Astrocyte (in vitro differentiated cells and primary cell): Measurements from ENCODE around the gene PRKG1. TPM values are rescaled to one million over a fixed set of nuclear protein-coding genes. Genes with fewer than 3 reads are reported as not detected.

Source experiments
- DNase-seq: peaks from one replicate; pipeline ENCODE4 v3.0.0-alpha.2; 2010; ENCODE audit warnings: low read depth
- FAIRE-seq: peaks from 2 replicates; lab custom pipeline; 2011; peaks lifted over from hg19 to GRCh38; lab: Jason Lieb, UNC
- H2AFZ ChIP-seq: 2 replicates; pipeline ENCODE4 v1.6.0; 2012; ENCODE audit warnings: low read depth, low read length, inconsistent platforms
- H3K27ac ChIP-seq: 2 replicates; pipeline ENCODE4 v1.5.1; 2011; ENCODE audit warnings: low read depth, low read length, inconsistent platforms
- H3K27me3 ChIP-seq: 2 replicates; pipeline ENCODE4 v1.6.0; 2011; ENCODE audit warnings: low read length, inconsistent platforms; ENCODE audit not compliant: insufficient read depth
- H3K36me3 ChIP-seq: 2 replicates; pipeline ENCODE4 v1.5.1; 2011; ENCODE audit warnings: low read length, inconsistent platforms; ENCODE audit not compliant: insufficient read depth
- H3K4me1 ChIP-seq: 2 replicates; pipeline ENCODE4 v1.5.1; 2011; ENCODE audit warnings: low read length, inconsistent platforms; ENCODE audit not compliant: insufficient read depth
- H3K4me2 ChIP-seq: 2 replicates; pipeline ENCODE4 v1.6.0; 2012; ENCODE audit warnings: low read length, inconsistent platforms
- H3K4me3 ChIP-seq: 2 replicates; pipeline ENCODE4 v1.5.1; 2011; ENCODE audit warnings: low read depth, mild to moderate bottlenecking, low read length, inconsistent platforms; ENCODE audit not compliant: insufficient read depth
- H3K79me2 ChIP-seq: 2 replicates; pipeline ENCODE4 v1.6.0; 2012; ENCODE audit warnings: mild to moderate bottlenecking, low read length, inconsistent platforms; ENCODE audit not compliant: insufficient read depth
- H3K9ac ChIP-seq: 2 replicates; pipeline ENCODE4 v1.6.0; 2012; ENCODE audit warnings: mild to moderate bottlenecking, low read length, inconsistent platforms
- H3K9me3 ChIP-seq: 2 replicates; pipeline ENCODE4 v1.5.1; 2012; ENCODE audit warnings: low read depth, mild to moderate bottlenecking, low read length, inconsistent platforms; ENCODE audit not compliant: insufficient read depth
- H4K20me1 ChIP-seq: 2 replicates; pipeline ENCODE4 v1.6.0; 2012; ENCODE audit warnings: low read length, inconsistent platforms; ENCODE audit not compliant: insufficient read depth
- H3K27ac Mint-ChIP-seq: one replicate; pipeline ENCODE4 v1.8.0; 2021; ENCODE audit warnings: mild to moderate bottlenecking, mixed read lengths; ENCODE audit not compliant: unreplicated experiment
- H3K27me3 Mint-ChIP-seq: one replicate; pipeline ENCODE4 v1.8.0; 2021; ENCODE audit warnings: low read depth, mixed read lengths; ENCODE audit not compliant: unreplicated experiment
- H3K36me3 Mint-ChIP-seq: one replicate; pipeline ENCODE4 v1.8.0; 2021; ENCODE audit warnings: low read depth, mixed read lengths; ENCODE audit not compliant: unreplicated experiment
- H3K4me1 Mint-ChIP-seq: one replicate; pipeline ENCODE4 v1.8.0; 2021; ENCODE audit warnings: low read depth, mixed read lengths; ENCODE audit not compliant: unreplicated experiment
- H3K4me3 Mint-ChIP-seq: one replicate; pipeline ENCODE4 v1.8.0; 2021; ENCODE audit warnings: mild to moderate bottlenecking, moderate library complexity, mixed read lengths; ENCODE audit not compliant: unreplicated experiment
- H3K9me3 Mint-ChIP-seq: one replicate; pipeline ENCODE4 v1.8.0; 2021; ENCODE audit warnings: mild to moderate bottlenecking, mixed read lengths; ENCODE audit not compliant: unreplicated experiment
- EZH2 ChIP-seq: IDR thresholded peaks from 2 replicates; pipeline ENCODE4 v1.6.1; 2012; ENCODE audit warnings: mild to moderate bottlenecking, low read length, inconsistent platforms; ENCODE audit not compliant: insufficient read depth
- total RNA-seq: library from RNA; stranded (reverse); gene quantifications from 2 replicates; pipeline ENCODE4 v1.2.1, GENCODE V29; 2021
- TF ChIP-seq, protein P1 (sequence below): IDR thresholded peaks from 2 replicates; pipeline ENCODE4 v1.5.1; 2011; ENCODE audit warnings: low read depth, mild to moderate bottlenecking, inconsistent platforms, low read length, moderate library complexity; ENCODE audit not compliant: insufficient read depth

The PRKG1 gene
- total RNA-seq, 1 donor from 2014 or later, result 3.1 TPM

DNA sequence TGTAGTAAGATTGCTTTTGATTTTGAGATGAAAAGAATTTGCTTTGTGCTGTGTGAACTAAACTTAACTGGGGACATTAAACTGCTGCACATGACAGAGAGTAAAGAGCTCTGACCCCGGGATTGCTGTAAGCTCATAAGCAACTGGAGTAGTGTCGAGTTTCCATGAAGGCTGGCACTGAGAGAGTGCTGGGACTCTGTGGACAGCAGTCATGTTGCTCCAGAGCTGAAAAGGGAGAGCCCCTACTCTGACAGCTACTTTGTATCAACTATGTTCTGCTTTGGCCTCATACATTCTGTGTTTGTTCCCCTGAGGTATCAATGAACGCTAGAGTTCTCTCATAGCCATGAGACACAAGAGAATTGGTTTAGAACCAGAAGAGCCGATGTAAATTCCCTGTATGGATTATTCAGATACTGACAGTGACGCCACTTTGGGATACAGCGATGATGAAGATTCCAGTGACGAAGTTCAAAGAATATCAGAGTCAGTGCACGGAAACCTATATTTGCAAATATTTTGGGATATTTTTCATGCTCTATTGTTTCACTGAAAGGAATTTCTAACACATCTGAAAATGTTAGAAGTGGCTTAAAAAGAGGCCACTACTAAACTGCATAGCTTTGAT is 1053.9 kb downstream of the PRKG1 start:
- H3K27ac Mint-ChIP-seq, result no peak overlapping the region
- no peaks in the 10 kb centered on the region for H4K20me1 ChIP-seq
- no peaks in the 10 kb centered on the region for H3K27me3 ChIP-seq
- FAIRE-seq (no peak), DNase-seq (no peak)
- no peaks in the 10 kb centered on the region for H3K36me3 ChIP-seq
- no peak overlapping the region for H3K4me2 ChIP-seq
- no peak overlapping the region for H3K27ac ChIP-seq
- no peaks in the 10 kb centered on the region for H3K36me3 Mint-ChIP-seq
- no peaks in the 10 kb centered on the region for H3K4me1 ChIP-seq
- no peaks in the 10 kb centered on the region for H3K9me3 ChIP-seq
- TF ChIP-seq EZH2, result no peak
- TF ChIP-seq, protein P1, sequence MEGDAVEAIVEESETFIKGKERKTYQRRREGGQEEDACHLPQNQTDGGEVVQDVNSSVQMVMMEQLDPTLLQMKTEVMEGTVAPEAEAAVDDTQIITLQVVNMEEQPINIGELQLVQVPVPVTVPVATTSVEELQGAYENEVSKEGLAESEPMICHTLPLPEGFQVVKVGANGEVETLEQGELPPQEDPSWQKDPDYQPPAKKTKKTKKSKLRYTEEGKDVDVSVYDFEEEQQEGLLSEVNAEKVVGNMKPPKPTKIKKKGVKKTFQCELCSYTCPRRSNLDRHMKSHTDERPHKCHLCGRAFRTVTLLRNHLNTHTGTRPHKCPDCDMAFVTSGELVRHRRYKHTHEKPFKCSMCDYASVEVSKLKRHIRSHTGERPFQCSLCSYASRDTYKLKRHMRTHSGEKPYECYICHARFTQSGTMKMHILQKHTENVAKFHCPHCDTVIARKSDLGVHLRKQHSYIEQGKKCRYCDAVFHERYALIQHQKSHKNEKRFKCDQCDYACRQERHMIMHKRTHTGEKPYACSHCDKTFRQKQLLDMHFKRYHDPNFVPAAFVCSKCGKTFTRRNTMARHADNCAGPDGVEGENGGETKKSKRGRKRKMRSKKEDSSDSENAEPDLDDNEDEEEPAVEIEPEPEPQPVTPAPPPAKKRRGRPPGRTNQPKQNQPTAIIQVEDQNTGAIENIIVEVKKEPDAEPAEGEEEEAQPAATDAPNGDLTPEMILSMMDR, result no peak
- H3K4me3 Mint-ChIP-seq, result no peak overlapping the region
- H3K9ac ChIP-seq, result no peak overlapping the region
- no peaks in the 10 kb centered on the region for H3K27me3 Mint-ChIP-seq
- H3K4me3 ChIP-seq, result no peak overlapping the region
- no peaks in the 10 kb centered on the region for H3K79me2 ChIP-seq
- no peaks in the 10 kb centered on the region for H3K4me1 Mint-ChIP-seq
- no peaks in the 10 kb centered on the region for H3K9me3 Mint-ChIP-seq
- H2AFZ ChIP-seq, result no peak overlapping the region

DNA sequence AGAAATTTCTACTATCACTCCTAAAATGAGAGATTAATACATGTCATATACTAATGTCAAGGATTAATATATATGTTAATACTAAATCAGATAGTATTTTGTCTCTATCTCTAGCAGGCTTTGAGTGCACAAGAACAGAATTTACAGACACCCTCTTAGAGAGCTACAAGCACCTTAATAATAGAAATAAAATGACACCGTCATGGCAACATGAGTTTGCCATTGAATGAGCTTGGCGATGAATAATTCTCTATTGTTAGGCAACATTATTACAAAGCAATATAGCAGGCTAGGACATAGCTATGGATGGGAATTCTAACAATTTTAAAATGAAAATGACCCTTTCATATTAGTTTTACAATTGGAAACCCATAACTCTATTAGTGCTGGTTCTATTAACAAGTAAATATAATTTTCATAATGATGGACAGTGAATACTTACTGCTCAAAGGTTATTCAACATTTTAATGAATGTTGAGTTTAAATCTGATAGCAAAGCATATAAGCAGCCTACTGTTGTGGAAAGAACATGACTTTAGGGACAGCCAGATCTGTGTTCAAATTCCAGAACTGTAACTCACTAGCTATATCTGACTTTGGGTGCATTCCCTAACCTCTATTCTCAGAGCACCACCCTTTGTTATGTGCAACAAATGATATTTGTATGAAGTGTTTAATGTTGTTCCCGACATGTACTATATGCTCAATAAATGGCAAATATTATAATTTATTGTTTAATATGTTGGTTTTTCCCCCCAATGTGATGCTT is 1055.3 kb downstream of the PRKG1 start:
- Histone ChIP-seq H3K27me3 (no peaks in the 10 kb centered on the region), H2AFZ (no peak overlapping the region), H3K9ac (no peak overlapping the region), H3K27ac (no peak overlapping the region), H4K20me1 (no peaks in the 10 kb centered on the region), H3K4me3 (no peak overlapping the region), H3K4me2 (no peak overlapping the region), H3K4me1 (no peaks in the 10 kb centered on the region), H3K9me3 (no peaks in the 10 kb centered on the region), H3K79me2 (no peaks in the 10 kb centered on the region), H3K36me3 (no peaks in the 10 kb centered on the region)
- DNase-seq (no peak), FAIRE-seq (peak; percentile 43)
- Mint-ChIP-seq H3K4me1 (no peaks in the 10 kb centered on the region), H3K9me3 (no peaks in the 10 kb centered on the region), H3K36me3 (no peaks in the 10 kb centered on the region), H3K4me3 (no peak overlapping the region), H3K27ac (no peak overlapping the region), H3K27me3 (no peaks in the 10 kb centered on the region)
- no peak for TF ChIP-seq EZH2
- TF ChIP-seq, protein P1, result no peak

DNA sequence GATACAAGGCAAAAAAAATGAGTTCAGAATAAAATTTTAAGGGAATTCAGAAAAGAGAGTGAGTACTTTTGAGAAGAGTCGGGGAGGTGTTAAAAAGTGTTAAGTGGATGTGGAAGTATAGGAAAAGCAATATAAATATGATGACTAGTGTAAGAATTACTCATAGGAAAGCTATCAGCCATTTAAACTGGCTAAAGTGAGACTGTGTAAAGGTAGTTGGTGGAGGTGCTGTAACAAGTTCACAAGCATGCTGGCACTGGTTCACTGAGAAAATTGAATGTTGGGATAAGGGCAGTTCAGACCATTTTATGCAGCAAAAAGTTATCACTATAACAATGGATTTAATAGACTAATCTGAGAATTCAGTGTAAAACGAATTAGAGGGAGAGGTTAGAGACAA is 1060.8 kb downstream of the PRKG1 start:
- no peaks in the 10 kb centered on the region for H3K4me1 Mint-ChIP-seq
- H3K27ac Mint-ChIP-seq, result no peak overlapping the region
- TF ChIP-seq, protein P1, result no peak
- TF ChIP-seq EZH2, result no peak
- no peaks in the 10 kb centered on the region for H3K36me3 ChIP-seq
- H4K20me1 ChIP-seq, result no peaks in the 10 kb centered on the region
- DNase-seq, result no peak
- no peak overlapping the region for H3K4me3 ChIP-seq
- no peaks in the 10 kb centered on the region for H3K27me3 Mint-ChIP-seq
- no peaks in the 10 kb centered on the region for H3K9me3 ChIP-seq
- H3K9me3 Mint-ChIP-seq, result no peaks in the 10 kb centered on the region
- H3K4me3 Mint-ChIP-seq, result no peak overlapping the region
- FAIRE-seq, result no peak
- no peaks in the 10 kb centered on the region for H3K79me2 ChIP-seq
- no peak overlapping the region for H3K9ac ChIP-seq
- no peaks in the 10 kb centered on the region for H3K27me3 ChIP-seq
- H3K27ac ChIP-seq, result no peak overlapping the region
- no peaks in the 10 kb centered on the region for H3K36me3 Mint-ChIP-seq
- H3K4me2 ChIP-seq, result no peak overlapping the region
- H3K4me1 ChIP-seq, result no peaks in the 10 kb centered on the region
- no peak overlapping the region for H2AFZ ChIP-seq
